Muscle layer of duodenum (tissue), 2 donors: ENCODE results near the gene TCEA3.
A peak's percentile ranks its signal among the peaks of the same experiment; 100 is the strongest.

Experiments used
- H3K27ac ChIP-seq: one replicate; pipeline ENCODE4 v1.7.0; 2013; ENCODE audit warnings: mild to moderate bottlenecking, low read length
- H3K27me3 ChIP-seq: one replicate; pipeline ENCODE4 v1.7.0; 2013; ENCODE audit warnings: low read depth, mild to moderate bottlenecking, control low read depth, low read length
- H3K36me3 ChIP-seq, 2 donors: one replicate each; pipeline ENCODE4 v1.7.0; 2013; ENCODE audit warnings: low read length in 2 of 2, control low read depth in 1 of 2, mild to moderate bottlenecking in 1 of 2; ENCODE audit not compliant: insufficient read depth in 2 of 2, control insufficient read depth in 1 of 2
- H3K4me1 ChIP-seq, 2 donors: one replicate each; pipeline ENCODE4 v1.7.0; 2013; ENCODE audit warnings: low read length in 2 of 2, mild to moderate bottlenecking in 2 of 2, control low read depth in 1 of 2, moderate library complexity in 1 of 2; ENCODE audit not compliant: insufficient read depth in 2 of 2, control insufficient read depth in 1 of 2
- H3K4me3 ChIP-seq, 2 donors: one replicate each; pipeline ENCODE4 v1.7.0; 2013; ENCODE audit warnings: low read length in 2 of 2, low read depth in 1 of 2, mild to moderate bottlenecking in 1 of 2
- H3K9me3 ChIP-seq, 2 donors: one replicate each; pipeline ENCODE4 v1.7.0; 2013; ENCODE audit warnings: low read length in 2 of 2, control low read depth in 1 of 2, mild to moderate bottlenecking in 1 of 2; ENCODE audit not compliant: control insufficient read depth in 1 of 2
- donor health status: healthy.

TCEA3 gene

GRCh38 chr1:23417570-23417969, 7.0 kb downstream of the TCEA3 start:
- peaks cover 16 to 19% of the 10 kb centered on the region in 2 donors for H3K36me3 ChIP-seq
- peaks cover 9% of the 10 kb centered on the region in 2 donors for H3K4me1 ChIP-seq
- H3K27ac ChIP-seq: no peak overlapping the region
- H3K9me3 ChIP-seq: no peaks in the 10 kb centered on the region
- H3K27me3 ChIP-seq: no peaks in the 10 kb centered on the region
- H3K4me3 ChIP-seq: no peak overlapping the region

- H3K27ac ChIP-seq: no peak overlapping the region
- H3K27me3 ChIP-seq: no peaks in the 10 kb centered on the region
- no peaks in the 10 kb centered on the region for H3K9me3 ChIP-seq
- H3K4me1 ChIP-seq: peaks cover 3 to 5% of the 10 kb centered on the region in 2 donors
- H3K4me3 ChIP-seq: no peak overlapping the region
- H3K36me3 ChIP-seq: peaks cover 16 to 19% of the 10 kb centered on the region in 2 donors
Observed at GRCh38 chr1:23416964-23417363, 7.6 kb downstream of the TCEA3 start.

GRCh38 chr1:23408797-23409290, 15.7 kb downstream of the TCEA3 start:
- no peak overlapping the region for H3K27ac ChIP-seq
- H3K36me3 ChIP-seq: peaks cover 6 to 7% of the 10 kb centered on the region in 2 donors
- no peaks in the 10 kb centered on the region for H3K9me3 ChIP-seq
- H3K27me3 ChIP-seq: no peaks in the 10 kb centered on the region
- peaks cover 4 to 15% of the 10 kb centered on the region in 2 donors for H3K4me1 ChIP-seq
- H3K4me3 ChIP-seq: no peak overlapping the region

GRCh38 chr1:23407016-23407630, 17.4 kb downstream of the TCEA3 start:
- Histone ChIP-seq H3K27ac (no peak overlapping the region), H3K36me3 (peaks cover 6 to 7% of the 10 kb centered on the region in 2 donors), H3K27me3 (no peaks in the 10 kb centered on the region), H3K4me3 (no peak overlapping the region), H3K9me3 (no peaks in the 10 kb centered on the region), H3K4me1 (peaks cover 9 to 18% of the 10 kb centered on the region in 2 donors)

GRCh38 chr1:23405946-23406345, 18.6 kb downstream of the TCEA3 start:
- H3K27me3 ChIP-seq: no peaks in the 10 kb centered on the region
- no peak overlapping the region for H3K4me3 ChIP-seq
- peaks cover 5 to 11% of the 10 kb centered on the region in 2 donors for H3K4me1 ChIP-seq
- no peaks in the 10 kb centered on the region for H3K9me3 ChIP-seq
- peaks cover 6 to 7% of the 10 kb centered on the region in 2 donors for H3K36me3 ChIP-seq
- H3K27ac ChIP-seq: no peak overlapping the region

GRCh38 chr1:23403735-23404486, 20.6 kb downstream of the TCEA3 start:
- H3K27ac ChIP-seq: peak overlapping the region; percentile 76
- H3K4me1 ChIP-seq: peaks cover 5 to 11% of the 10 kb centered on the region in 2 donors

GRCh38 chr1:23403355-23403734, 21.2 kb downstream of the TCEA3 start:
- Histone ChIP-seq H3K36me3 (peaks cover 0 to 7% of the 10 kb centered on the region in 2 donors), H3K4me1 (peaks cover 5 to 11% of the 10 kb centered on the region in 2 donors), H3K4me3 (no peak overlapping the region)

More at GRCh38 chr1:23403735-23404486, 20.6 kb downstream of the TCEA3 start:
- Histone ChIP-seq H3K27me3 (no peaks in the 10 kb centered on the region), H3K36me3 (peaks cover 4 to 7% of the 10 kb centered on the region in 2 donors), H3K9me3 (no peaks in the 10 kb centered on the region), H3K4me3 (peak overlapping the region in 1 of 2 donors; percentile 10)

GRCh38 chr1:23403038-23403336, 21.6 kb downstream of the TCEA3 start:
- Histone ChIP-seq H3K36me3 (peaks cover 0 to 7% of the 10 kb centered on the region in 2 donors), H3K4me1 (peaks cover 5 to 11% of the 10 kb centered on the region in 2 donors), H3K9me3 (no peaks in the 10 kb centered on the region), H3K27ac (peak overlapping the region; percentile 76), H3K27me3 (no peaks in the 10 kb centered on the region), H3K4me3 (no peak overlapping the region)

More at GRCh38 chr1:23403355-23403734, 21.2 kb downstream of the TCEA3 start:
- Histone ChIP-seq H3K9me3 (no peaks in the 10 kb centered on the region), H3K27me3 (no peaks in the 10 kb centered on the region), H3K27ac (peak overlapping the region; percentile 76)

GRCh38 chr1:23402286-23403037, 22.1 kb downstream of the TCEA3 start:
- Histone ChIP-seq H3K9me3 (no peaks in the 10 kb centered on the region), H3K27ac (peak overlapping the region; percentile 76), H3K4me1 (peaks cover 5 to 11% of the 10 kb centered on the region in 2 donors), H3K4me3 (no peak overlapping the region), H3K36me3 (peaks cover 0 to 7% of the 10 kb centered on the region in 2 donors), H3K27me3 (no peaks in the 10 kb centered on the region)

- Histone ChIP-seq H3K27me3 (no peaks in the 10 kb centered on the region), H3K4me1 (peaks cover 5 to 11% of the 10 kb centered on the region in 2 donors), H3K27ac (no peak overlapping the region), H3K36me3 (peaks cover 4 to 16% of the 10 kb centered on the region in 2 donors), H3K9me3 (no peaks in the 10 kb centered on the region), H3K4me3 (no peak overlapping the region)
Observed at GRCh38 chr1:23401313-23401712, 23.2 kb downstream of the TCEA3 start.
